ENCODE measurements around the gene POLG. TPM values are rescaled to one million over a fixed set of nuclear protein-coding genes. Genes with fewer than 3 reads are reported as not detected.

Gene POLG
- total and polyA plus RNA-seq, 2 experiments from 2014 or later, result 28.8 to 74.1 TPM

- Mint-ChIP-seq H3K4me3 (peak overlapping the region; percentile 79), H3K27ac (no peak overlapping the region), H3K4me1 (peaks cover 22% of the 10 kb centered on the region), H3K27me3 (ENCODE audit: insufficient read depth, low read depth, poor library complexity) (peaks cover 24% of the 10 kb centered on the region), H3K9me3 (peaks cover 5% of the 10 kb centered on the region), H3K36me3 (ENCODE audit: low read depth) (peaks cover 42% of the 10 kb centered on the region)
- Histone ChIP-seq H3K27ac (ENCODE audit: low read depth) (no peak overlapping the region), H3K4me2 (peak overlapping the region; percentile 96), H4K20me1 (replicated peaks; ENCODE audit: insufficient read depth) (peaks cover 23% of the 10 kb centered on the region), H3K79me2 (replicated peaks; ENCODE audit: insufficient read depth) (peaks cover 32% of the 10 kb centered on the region), H3K4me1 (ENCODE audit: insufficient read depth) (peaks cover 13% of the 10 kb centered on the region; the same call in 1 of the 2 replicates), H3K36me3 (ENCODE audit: insufficient read depth) (peaks cover 26% of the 10 kb centered on the region), H3K27me3 (ENCODE audit: insufficient read depth) (peaks cover 9% of the 10 kb centered on the region), H2AFZ (no peak overlapping the region), H3F3A (replicated peaks; ENCODE audit: low read depth) (0 out of 2 replicates have a peak, but pooled peaks cover 3% of the 10 kb centered on the region), H3K4me3 (peak overlapping the region; percentile 94), H3K9me2 (ENCODE audit: insufficient read depth) (no peaks in the 10 kb centered on the region)
- no peak for DNase-seq (ENCODE audit: low spot score)
- TF ChIP-seq ZNF331 (CRISPR knock-in tag; IDR thresholded peaks at IDR 0.05; ENCODE audit: low read depth) (no peak), ZNF114 (CRISPR knock-in tag; IDR thresholded peaks at IDR 0.05) (no peak), JUNB (IDR thresholded peaks at IDR 0.05; ENCODE audit: unreplicated experiment) (no peak), ZNF462 (CRISPR knock-in tag; IDR thresholded peaks at IDR 0.05) (no peak), NANOG (IDR thresholded peaks at IDR 0.05; ENCODE audit: borderline replicate concordance) (no peak), POLR2AphosphoS5 (IDR thresholded peaks at IDR 0.05; ENCODE audit: low read depth) (no peak), CTCF (conservative IDR thresholded peaks at IDR 0.05; ENCODE audit: low read depth in 2 of 2) (no peak), REST (IDR thresholded peaks at IDR 0.05; ENCODE audit: unreplicated experiment) (no peak), CREB1 (CRISPR knock-in tag; IDR thresholded peaks at IDR 0.05; ENCODE audit: low read depth) (no peak)
- peak; percentile 10; the same call in 2 of the 3 replicates for ATAC-seq
Observed at GRCh38 chr15:89333959-89334509, 590 bp downstream of the POLG start.

Data from GM23338 (cell line).